Measurements from ENCODE around the gene PLP2. TPM values are rescaled to one million over a fixed set of nuclear protein-coding genes. Genes with fewer than 3 reads are reported as not detected.
A peak's percentile ranks its signal among the peaks of the same experiment; 100 is the strongest.

The PLP2 gene
- total RNA-seq, 1 donor from 2014 or later = 73.2 TPM

DNA sequence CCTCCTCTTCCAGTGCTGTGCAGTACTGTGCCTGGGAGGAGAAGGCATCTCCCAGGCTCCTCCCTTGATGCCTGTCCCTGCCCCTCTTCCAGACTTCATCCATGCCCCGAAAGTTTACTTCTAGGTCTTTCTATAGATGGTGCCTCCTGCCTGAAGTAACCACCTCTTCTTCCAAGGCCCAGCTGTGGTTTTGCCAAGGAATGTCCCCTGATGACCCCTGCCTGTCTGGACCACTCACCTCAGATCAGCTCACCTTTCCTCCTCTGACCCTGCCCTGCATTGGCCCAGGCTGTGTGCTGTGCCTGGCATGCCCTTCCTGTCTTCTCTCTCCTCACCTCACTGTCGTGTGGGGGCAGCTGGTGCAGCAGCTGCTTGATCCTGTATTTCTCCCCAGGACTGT lies 7.7 kb downstream of the PLP2 start:
- H3K4me3 Mint-ChIP-seq = no peak overlapping the region
- DNase-seq (ENCODE audit: low spot score) = no peak
- no peaks in the 10 kb centered on the region for H3K27me3 Mint-ChIP-seq (ENCODE audit: insufficient read depth)
- intact Hi-C loops (cut with micrococcal nuclease) = no loop called here
- H3K4me1 Mint-ChIP-seq (ENCODE audit: low read depth) = peaks cover 14% of the 10 kb centered on the region
- no peaks in the 10 kb centered on the region for H3K9me3 Mint-ChIP-seq
- peaks cover 38% of the 10 kb centered on the region for H3K36me3 Mint-ChIP-seq (ENCODE audit: low read depth)
- H3K27ac Mint-ChIP-seq = peak overlapping the region; percentile 29

- no peak for DNase-seq (ENCODE audit: low spot score)
- peaks cover 13% of the 10 kb centered on the region for H3K4me1 Mint-ChIP-seq (ENCODE audit: low read depth)
- H3K27ac Mint-ChIP-seq = no peak overlapping the region
- H3K9me3 Mint-ChIP-seq = no peaks in the 10 kb centered on the region
- intact Hi-C loops (cut with micrococcal nuclease) = loop anchor here (1.0 kb wide), 1 partner anchor 11 kb away; no protein-coding TSS in a partner anchor
- H3K36me3 Mint-ChIP-seq (ENCODE audit: low read depth) = peaks cover 23% of the 10 kb centered on the region
- H3K4me3 Mint-ChIP-seq = peak overlapping the region; percentile 84
- no peaks in the 10 kb centered on the region for H3K27me3 Mint-ChIP-seq (ENCODE audit: insufficient read depth)
These were observed 12.1 kb downstream of the PLP2 start for GRCh38 chrX:49183701-49184281.

GRCh38 chrX:49184294-49185281 lies 12.9 kb downstream of the PLP2 start:
- H3K9me3 Mint-ChIP-seq = no peaks in the 10 kb centered on the region
- intact Hi-C loops (cut with micrococcal nuclease) = loop anchor here (1.0 kb wide), 1 partner anchor 12 kb away; no protein-coding TSS in a partner anchor
- no peak for DNase-seq (ENCODE audit: low spot score)
- peak overlapping the region; percentile 75 for H3K27ac Mint-ChIP-seq
- H3K36me3 Mint-ChIP-seq (ENCODE audit: low read depth) = peaks cover 17% of the 10 kb centered on the region
- H3K4me3 Mint-ChIP-seq = peak overlapping the region; percentile 84
- peaks cover 13% of the 10 kb centered on the region for H3K4me1 Mint-ChIP-seq (ENCODE audit: low read depth)
- no peaks in the 10 kb centered on the region for H3K27me3 Mint-ChIP-seq (ENCODE audit: insufficient read depth)

- Mint-ChIP-seq H3K27me3 (ENCODE audit: insufficient read depth) (no peaks in the 10 kb centered on the region), H3K9me3 (no peaks in the 10 kb centered on the region)
- intact Hi-C loops (cut with micrococcal nuclease) = no loop called here
These were observed 14.7 kb downstream of the PLP2 start, which contains the start of gene PRICKLE3 for GRCh38 chrX:49186125-49187027. Gene PRICKLE3, minus strand, starts transcription at chrX:49186373. Its CDS starts 76 bp downstream, at chrX:49186297.

GRCh38 chrX:49187028-49187394 lies 15.3 kb downstream of the PLP2 start:
- peak overlapping the region; percentile 84 for H3K4me3 Mint-ChIP-seq
- peaks cover 7% of the 10 kb centered on the region for H3K36me3 Mint-ChIP-seq (ENCODE audit: low read depth)
- peaks cover 15% of the 10 kb centered on the region for H3K4me1 Mint-ChIP-seq (ENCODE audit: low read depth)
- no peaks in the 10 kb centered on the region for H3K9me3 Mint-ChIP-seq
- H3K27ac Mint-ChIP-seq = peak overlapping the region; percentile 34
- no peaks in the 10 kb centered on the region for H3K27me3 Mint-ChIP-seq (ENCODE audit: insufficient read depth)
- intact Hi-C loops (cut with micrococcal nuclease) = no loop called here
- no peak for DNase-seq (ENCODE audit: low spot score)

More at GRCh38 chrX:49186125-49187027, 14.7 kb downstream of the PLP2 start, which contains the start of gene PRICKLE3:
- Mint-ChIP-seq H3K27ac (peak within 1 kb of the TSS; percentile 82), H3K36me3 (ENCODE audit: low read depth) (peaks cover 7% of the 10 kb centered on the region), H3K4me3 (peak within 1 kb of the TSS; percentile 84), H3K4me1 (ENCODE audit: low read depth) (peaks cover 15% of the 10 kb centered on the region)
- DNase-seq (ENCODE audit: low spot score) = peak; percentile 67

DNA sequence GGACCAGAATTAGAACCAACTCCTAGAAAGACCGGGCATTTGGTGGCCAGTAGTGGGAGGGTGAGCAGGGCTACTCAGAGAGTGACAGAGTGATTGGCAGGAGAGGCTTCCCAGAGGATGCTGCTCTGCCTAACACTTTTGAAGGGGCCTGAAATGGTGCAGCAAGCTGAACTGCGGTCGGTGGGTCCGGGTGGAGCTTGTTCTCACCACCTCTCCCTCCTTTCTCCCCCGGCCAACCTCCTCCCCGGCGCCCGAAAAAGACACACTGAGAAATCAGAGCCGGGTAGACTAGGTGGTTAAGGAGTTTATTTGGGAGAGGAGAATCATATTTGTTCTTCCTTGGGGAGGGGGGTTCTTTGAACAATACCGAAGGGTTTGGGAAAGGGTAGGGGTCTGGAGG lies 15.8 kb downstream of the PLP2 start:
- Mint-ChIP-seq H3K27me3 (ENCODE audit: insufficient read depth) (no peaks in the 10 kb centered on the region), H3K9me3 (no peaks in the 10 kb centered on the region), H3K4me1 (ENCODE audit: low read depth) (peaks cover 16% of the 10 kb centered on the region), H3K4me3 (peak overlapping the region; percentile 37), H3K27ac (peak overlapping the region; percentile 34), H3K36me3 (ENCODE audit: low read depth) (peaks cover 3% of the 10 kb centered on the region)
- intact Hi-C loops (cut with micrococcal nuclease) = no loop called here
- DNase-seq (ENCODE audit: low spot score) = no peak

DNA sequence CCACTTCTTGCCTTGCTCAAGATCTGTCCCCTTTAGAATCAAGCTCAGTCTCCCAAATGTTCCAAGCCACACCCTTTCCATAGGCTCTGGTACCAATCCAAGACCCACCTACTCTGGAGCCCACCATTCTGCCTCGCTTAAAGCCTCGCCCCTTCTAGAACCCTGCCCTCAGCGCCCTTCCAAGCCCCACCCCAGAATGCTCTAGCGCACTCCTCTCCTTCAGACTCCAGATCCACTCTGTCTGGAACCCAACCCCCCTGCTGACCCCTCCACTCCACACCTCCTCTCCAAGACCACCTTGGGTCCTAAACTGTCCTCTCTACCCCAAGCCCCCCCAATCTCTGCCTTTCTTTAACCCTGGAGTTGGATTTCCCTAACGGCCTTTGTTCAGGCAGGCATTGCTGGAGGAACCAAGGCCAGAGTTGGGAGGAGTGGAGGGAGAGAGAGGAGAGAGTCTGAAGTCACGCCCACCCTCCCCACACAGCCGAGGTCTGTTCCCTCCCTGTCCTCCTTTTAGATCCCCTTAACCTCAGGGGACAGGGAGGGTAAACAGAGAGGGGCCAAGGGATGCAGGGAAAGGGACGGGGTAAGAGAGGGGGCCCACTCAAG lies 16.9 kb downstream of the PLP2 start:
- no peaks in the 10 kb centered on the region for H3K27me3 Mint-ChIP-seq (ENCODE audit: insufficient read depth)
- H3K4me1 Mint-ChIP-seq (ENCODE audit: low read depth) = peaks cover 26% of the 10 kb centered on the region
- H3K4me3 Mint-ChIP-seq = peak overlapping the region; percentile 5
- H3K9me3 Mint-ChIP-seq = no peaks in the 10 kb centered on the region
- no peak for DNase-seq (ENCODE audit: low spot score)
- intact Hi-C loops (cut with micrococcal nuclease) = no loop called here
- H3K36me3 Mint-ChIP-seq (ENCODE audit: low read depth) = peaks cover 2% of the 10 kb centered on the region
- H3K27ac Mint-ChIP-seq = no peak overlapping the region

DNA sequence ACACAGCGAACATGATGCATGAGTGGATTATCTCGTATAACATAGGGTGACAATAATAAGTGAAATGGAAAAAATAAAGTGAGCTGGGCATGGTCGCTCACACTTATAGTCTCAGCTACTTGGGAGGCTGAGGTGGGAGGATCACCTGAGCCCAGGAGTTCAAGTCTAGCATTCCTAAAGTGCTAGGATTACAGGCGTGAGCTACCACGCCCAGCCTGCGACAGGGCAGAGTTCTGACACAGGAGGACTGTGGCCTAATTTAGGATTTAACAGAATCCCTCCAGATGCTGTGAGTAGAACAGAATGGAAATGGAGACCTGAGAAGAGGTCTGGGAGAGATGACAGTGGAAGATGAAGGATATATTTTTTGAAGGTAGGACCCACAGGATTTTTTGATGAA lies 17.9 kb downstream of the PLP2 start:
- Mint-ChIP-seq H3K4me3 (peak overlapping the region; percentile 95), H3K27ac (peak overlapping the region; percentile 40), H3K4me1 (ENCODE audit: low read depth) (peaks cover 31% of the 10 kb centered on the region), H3K36me3 (ENCODE audit: low read depth) (peaks cover 2% of the 10 kb centered on the region), H3K27me3 (ENCODE audit: insufficient read depth) (no peaks in the 10 kb centered on the region), H3K9me3 (no peaks in the 10 kb centered on the region)
- DNase-seq (ENCODE audit: low spot score) = no peak
- intact Hi-C loops (cut with micrococcal nuclease) = loop anchor here (2.0 to 5.0 kb wide), 2 partner anchors 23 to 387 kb away; partner anchors contain the start of gene HDAC6

DNA sequence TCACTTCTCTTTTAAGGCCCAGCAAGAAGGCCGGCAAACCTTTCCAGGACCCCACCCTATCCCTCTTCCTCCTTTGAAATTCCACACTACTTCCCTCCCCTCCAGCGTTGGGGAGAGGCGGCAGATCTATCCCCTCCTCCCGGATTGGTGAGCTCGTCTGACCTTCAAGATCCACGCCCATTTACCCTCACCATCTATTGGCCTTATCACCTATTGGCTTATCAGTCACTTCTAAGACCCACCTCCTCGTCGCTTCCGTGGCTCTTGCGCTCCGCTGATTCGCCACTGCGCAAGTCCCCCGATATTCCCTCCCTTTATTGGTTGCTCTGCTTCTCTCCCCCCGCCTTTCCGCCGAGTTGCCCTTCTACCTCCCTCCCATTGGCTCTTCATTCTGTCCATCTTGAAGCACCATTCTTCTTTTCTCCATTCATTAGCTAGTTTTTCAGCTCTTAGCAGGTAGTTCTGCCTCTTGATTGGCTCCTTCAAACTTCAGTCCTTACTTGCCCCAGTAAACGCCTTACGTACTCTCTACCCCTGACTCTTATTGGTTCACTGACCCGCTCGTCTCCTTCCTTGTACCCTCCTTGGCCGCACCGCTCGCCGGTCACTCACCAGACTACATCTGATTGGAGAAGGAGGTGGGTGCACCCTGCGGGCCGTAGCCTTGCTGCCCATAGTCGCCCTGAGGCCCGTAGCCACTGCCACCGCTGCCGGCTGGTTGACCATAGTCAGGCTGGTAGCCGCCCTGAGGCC lies 19.3 kb downstream of the PLP2 start:
- intact Hi-C loops (cut with micrococcal nuclease) = loop anchor here (1.0 to 5.0 kb wide), 5 partner anchors 9 to 389 kb away; partner anchors contain the start of genes CCDC22, HDAC6, PPP1R3F and SYP
- peaks cover 2% of the 10 kb centered on the region for H3K36me3 Mint-ChIP-seq (ENCODE audit: low read depth)
- peak overlapping the region; percentile 93 for H3K27ac Mint-ChIP-seq
- H3K27me3 Mint-ChIP-seq (ENCODE audit: insufficient read depth) = no peaks in the 10 kb centered on the region
- peak; percentile 82 for DNase-seq (ENCODE audit: low spot score)
- H3K9me3 Mint-ChIP-seq = no peaks in the 10 kb centered on the region
- peak overlapping the region; percentile 95 for H3K4me3 Mint-ChIP-seq
- peaks cover 24% of the 10 kb centered on the region for H3K4me1 Mint-ChIP-seq (ENCODE audit: low read depth)

- Mint-ChIP-seq H3K9me3 (no peaks in the 10 kb centered on the region), H3K27me3 (ENCODE audit: insufficient read depth) (no peaks in the 10 kb centered on the region), H3K4me3 (peak overlapping the region; percentile 95), H3K36me3 (ENCODE audit: low read depth) (peaks cover 2% of the 10 kb centered on the region), H3K4me1 (ENCODE audit: low read depth) (peaks cover 24% of the 10 kb centered on the region), H3K27ac (peak overlapping the region; percentile 93)
- DNase-seq (ENCODE audit: low spot score) = no peak
- intact Hi-C loops (cut with micrococcal nuclease) = loop anchor here (1.0 to 5.0 kb wide), 7 partner anchors 9 to 685 kb away; partner anchors contain the start of genes CCDC22, HDAC6, PPP1R3F and SYP
These were observed 19.9 kb downstream of the PLP2 start for GRCh38 chrX:49191574-49192011.

DNA sequence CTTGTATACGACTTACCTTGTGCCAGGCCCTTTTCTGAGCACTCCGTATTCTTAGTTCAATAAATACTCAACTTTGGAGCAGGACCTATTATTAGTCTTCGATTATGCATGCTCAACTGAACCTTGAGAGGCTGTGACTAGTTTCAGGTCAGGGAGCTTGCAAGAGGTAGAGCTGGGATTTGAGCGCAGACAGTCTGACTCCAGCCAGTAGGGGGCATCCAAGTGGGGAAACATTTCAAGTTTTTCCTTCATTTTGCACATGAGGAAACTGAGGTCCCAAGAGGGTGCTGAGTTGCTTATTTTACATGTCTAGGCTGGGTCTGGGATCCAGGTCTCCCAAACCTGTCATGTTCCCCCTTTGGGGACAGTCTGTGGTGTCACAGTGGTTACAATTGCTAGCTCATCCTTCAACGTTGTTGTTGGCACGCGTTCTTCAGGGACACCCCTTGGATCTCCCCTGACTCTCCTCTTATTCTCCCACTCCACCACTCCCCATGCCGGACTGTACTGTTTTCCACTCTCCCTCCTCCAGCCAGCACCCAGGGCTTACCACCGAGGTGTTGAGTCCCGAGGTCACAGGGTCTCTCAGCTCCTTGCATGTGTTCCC lies 21.1 kb downstream of the PLP2 start:
- DNase-seq (ENCODE audit: low spot score) = no peak
- Mint-ChIP-seq H3K4me3 (peak overlapping the region; percentile 51), H3K27me3 (ENCODE audit: insufficient read depth) (no peaks in the 10 kb centered on the region), H3K36me3 (ENCODE audit: low read depth) (peaks cover 2% of the 10 kb centered on the region), H3K4me1 (ENCODE audit: low read depth) (peaks cover 24% of the 10 kb centered on the region), H3K9me3 (no peaks in the 10 kb centered on the region), H3K27ac (peak overlapping the region; percentile 75)
- intact Hi-C loops (cut with micrococcal nuclease) = loop anchor here (1.0 to 5.0 kb wide), 3 partner anchors 391 to 684 kb away; partner anchors contain the start of gene HDAC6
